Lower leg skin (tissue), 4 donors: ENCODE data around the gene PTGIS. TPM values are rescaled to one million over a fixed set of nuclear protein-coding genes. Genes with fewer than 3 reads are reported as not detected.

Experiments
- DNase-seq, 2 donors: peaks; one replicate each; pipeline ENCODE4 v3.0.0-alpha.2; 2019; ENCODE audit warnings: low spot score in 2 of 2
- H3K4me3 ChIP-seq: fragments of 200-600 bp; sonication (generic); 2 replicates; pipeline ENCODE4 v1.5.1; 2017; ENCODE audit warnings: mild to moderate bottlenecking, low read depth; ENCODE audit not compliant: poor library complexity, severe bottlenecking
- POLR2A ChIP-seq, 2 donors: fragments of 450-650 bp; IDR thresholded peaks; one replicate each; pipeline ENCODE4 v1.6.1; 2016 to 2017; ENCODE audit warnings: antibody characterized with exemption in 2 of 2, mild to moderate bottlenecking in 1 of 2, moderate library complexity in 1 of 2
- WGBS, 2 donors: methylation state at CpG; one replicate each; pipeline ENCODE4 v1.1.5; 2018; 5-methylcytosine and 5-hydroxymethylcytosine counted together
- intact Hi-C: fragments of 100-400 bp; cut with DNase I; formaldehyde crosslinking; loops from one replicate; pipeline ENCODE4 v1.15.0; 2023; ENCODE audit warnings: low total_unique reads
- total RNA-seq, 4 donors: library from RNA; depleted of rRNA; stranded (reverse); fragments of >200 nt; gene quantifications; one replicate each; pipeline ENCODE4 v1.1.0, GENCODE V29; 2016
- TF ChIP-seq, protein P1 (sequence below), 3 donors: fragments of 450-650 bp; IDR thresholded peaks; one replicate each; pipeline ENCODE4 v1.5.1; 2016; ENCODE audit warnings: antibody characterized with exemption in 3 of 3, mild to moderate bottlenecking in 3 of 3, moderate library complexity in 2 of 3

Gene PTGIS
- total RNA-seq, 4 donors from 2014 or later, result 2.3 to 13.3 (median 9.1) TPM

DNA sequence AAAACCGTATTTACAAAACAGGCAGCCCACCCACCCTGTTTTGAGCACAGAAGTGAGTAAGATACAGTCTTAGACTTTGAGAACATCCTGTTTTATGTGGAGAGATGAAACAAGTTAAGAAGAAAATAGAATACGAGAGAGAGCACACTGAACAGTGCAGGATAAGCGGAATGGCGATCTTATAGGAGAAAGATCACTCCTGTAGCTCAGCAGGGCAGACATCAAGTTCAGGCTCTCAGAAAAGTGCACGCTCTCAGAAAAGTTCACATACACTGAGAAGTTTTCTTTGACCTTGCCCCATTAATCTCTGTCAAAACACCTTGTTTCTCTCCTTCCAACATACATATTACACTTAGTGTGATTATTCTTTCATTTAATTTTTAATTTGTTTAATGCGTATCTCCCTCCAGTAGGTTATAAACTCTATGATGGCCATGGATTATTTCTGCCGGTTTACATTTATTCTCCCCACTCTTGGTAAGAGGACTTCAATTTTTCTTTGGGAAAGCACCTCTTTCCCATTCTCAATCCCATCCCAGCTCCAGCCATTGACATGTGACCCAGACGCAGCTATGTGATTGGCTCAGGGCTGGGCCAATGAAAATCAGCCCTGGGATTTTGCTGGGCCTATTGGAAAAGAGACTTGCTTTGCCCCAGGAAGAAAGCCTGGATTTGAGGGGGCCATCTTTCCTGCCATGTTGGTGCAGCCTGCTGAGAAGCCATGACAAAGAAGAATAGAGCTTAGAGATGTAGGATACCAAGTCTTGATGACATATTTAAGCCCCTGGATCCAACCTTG, 101.6 kb downstream of the PTGIS start:
- no peak for DNase-seq
- 91 to 93% methylated on average over 8 of the region's 8 CpGs for whole genome bisulfite sequencing, 2 donors
- TF ChIP-seq, protein P1, sequence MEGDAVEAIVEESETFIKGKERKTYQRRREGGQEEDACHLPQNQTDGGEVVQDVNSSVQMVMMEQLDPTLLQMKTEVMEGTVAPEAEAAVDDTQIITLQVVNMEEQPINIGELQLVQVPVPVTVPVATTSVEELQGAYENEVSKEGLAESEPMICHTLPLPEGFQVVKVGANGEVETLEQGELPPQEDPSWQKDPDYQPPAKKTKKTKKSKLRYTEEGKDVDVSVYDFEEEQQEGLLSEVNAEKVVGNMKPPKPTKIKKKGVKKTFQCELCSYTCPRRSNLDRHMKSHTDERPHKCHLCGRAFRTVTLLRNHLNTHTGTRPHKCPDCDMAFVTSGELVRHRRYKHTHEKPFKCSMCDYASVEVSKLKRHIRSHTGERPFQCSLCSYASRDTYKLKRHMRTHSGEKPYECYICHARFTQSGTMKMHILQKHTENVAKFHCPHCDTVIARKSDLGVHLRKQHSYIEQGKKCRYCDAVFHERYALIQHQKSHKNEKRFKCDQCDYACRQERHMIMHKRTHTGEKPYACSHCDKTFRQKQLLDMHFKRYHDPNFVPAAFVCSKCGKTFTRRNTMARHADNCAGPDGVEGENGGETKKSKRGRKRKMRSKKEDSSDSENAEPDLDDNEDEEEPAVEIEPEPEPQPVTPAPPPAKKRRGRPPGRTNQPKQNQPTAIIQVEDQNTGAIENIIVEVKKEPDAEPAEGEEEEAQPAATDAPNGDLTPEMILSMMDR (IDR thresholded peaks at IDR 0.05), result no peak
- TF ChIP-seq POLR2A (IDR thresholded peaks at IDR 0.05), result no peak
- no peak overlapping the region for H3K4me3 ChIP-seq
- intact Hi-C loops, result no loop called here

DNA sequence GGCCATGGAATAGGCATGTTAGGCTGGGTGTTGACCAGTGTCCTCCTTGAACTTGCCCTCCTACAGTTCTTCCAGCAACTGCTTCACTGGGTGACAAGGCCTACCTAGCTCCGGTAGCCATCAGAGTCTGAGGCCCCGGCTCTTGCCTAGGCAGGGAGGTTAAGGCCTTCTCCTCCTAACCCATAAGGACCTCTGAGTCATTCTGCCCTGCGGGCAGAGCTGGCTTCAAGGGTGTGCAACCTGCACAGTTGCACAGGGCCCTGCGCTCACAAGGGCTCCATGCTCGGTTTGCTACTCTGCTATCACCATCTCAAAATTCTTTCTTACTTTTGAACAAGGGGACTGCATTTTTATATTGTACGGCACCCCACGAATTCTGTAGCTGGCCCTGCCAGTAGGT, 103.4 kb downstream of the PTGIS start:
- DNase-seq, result no peak
- TF ChIP-seq POLR2A (IDR thresholded peaks at IDR 0.05), result no peak
- TF ChIP-seq, protein P1 (IDR thresholded peaks at IDR 0.05), result no peak
- intact Hi-C loops, result no loop called here
- WGBS, 2 donors, result 86 to 93% methylated on average over 7 of the region's 7 CpGs
- H3K4me3 ChIP-seq, result no peak overlapping the region

DNA sequence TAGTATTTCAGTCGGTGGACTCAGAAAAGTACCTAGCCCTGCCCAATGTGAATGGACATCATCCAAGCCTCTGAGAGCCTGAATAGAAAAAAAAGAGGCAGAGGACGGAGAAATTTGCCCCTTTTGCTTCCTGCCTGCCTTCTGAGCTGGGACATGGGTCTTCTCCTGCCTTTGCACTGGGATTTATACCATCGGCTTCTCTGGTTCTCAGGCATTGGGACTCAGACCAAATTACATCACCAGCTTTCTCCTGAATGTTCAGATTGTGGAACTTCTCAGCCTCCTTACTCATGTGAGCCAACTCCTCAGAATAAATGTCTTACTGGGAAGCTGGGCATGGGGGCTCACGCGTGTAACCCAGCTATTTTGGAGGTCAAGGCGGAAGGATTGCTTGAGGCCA, 105.3 kb downstream of the PTGIS start:
- no peak overlapping the region for H3K4me3 ChIP-seq
- 73 to 78% methylated on average over 6 of the region's 6 CpGs for WGBS, 2 donors
- no peak for DNase-seq
- no peak for TF ChIP-seq POLR2A (IDR thresholded peaks at IDR 0.05)
- TF ChIP-seq, protein P1 (IDR thresholded peaks at IDR 0.05), result no peak
- intact Hi-C loops, result no loop called here

DNA sequence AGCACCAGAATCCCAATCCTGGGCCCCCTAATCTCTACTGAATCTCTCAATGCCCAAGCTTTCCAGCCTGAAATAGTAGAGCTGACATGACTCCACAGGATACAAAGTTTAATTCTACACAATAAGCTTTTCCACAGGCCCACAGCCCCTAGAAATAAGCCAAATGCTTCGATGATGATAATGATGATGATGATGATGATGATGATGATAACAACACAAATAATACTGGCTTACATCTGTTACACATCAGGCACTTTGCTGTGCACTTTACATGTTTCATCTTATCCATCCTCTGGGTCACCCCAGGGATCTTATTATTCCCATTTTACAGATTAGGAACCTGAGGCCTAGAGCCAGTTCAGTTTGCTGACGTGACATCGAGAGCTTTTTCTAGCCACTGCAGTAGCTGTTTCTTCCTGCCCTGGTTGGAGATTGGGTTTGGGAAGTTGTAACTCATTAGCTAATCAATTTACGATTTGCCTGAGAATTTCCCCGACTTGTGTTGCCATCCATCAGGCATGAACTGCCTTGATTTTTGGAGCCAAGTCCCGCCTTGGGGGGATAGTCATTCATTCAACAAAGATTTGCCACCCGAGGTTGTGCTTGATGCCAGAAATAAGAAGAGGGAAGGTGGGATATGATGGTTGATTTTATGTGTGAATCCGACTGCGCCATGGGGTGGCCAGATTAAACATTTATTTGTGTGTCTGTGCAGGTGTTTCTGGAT, 105.9 kb downstream of the PTGIS start:
- 67 to 85% methylated on average over 9 of the region's 9 CpGs for WGBS, 2 donors
- intact Hi-C loops, result no loop called here

DNA sequence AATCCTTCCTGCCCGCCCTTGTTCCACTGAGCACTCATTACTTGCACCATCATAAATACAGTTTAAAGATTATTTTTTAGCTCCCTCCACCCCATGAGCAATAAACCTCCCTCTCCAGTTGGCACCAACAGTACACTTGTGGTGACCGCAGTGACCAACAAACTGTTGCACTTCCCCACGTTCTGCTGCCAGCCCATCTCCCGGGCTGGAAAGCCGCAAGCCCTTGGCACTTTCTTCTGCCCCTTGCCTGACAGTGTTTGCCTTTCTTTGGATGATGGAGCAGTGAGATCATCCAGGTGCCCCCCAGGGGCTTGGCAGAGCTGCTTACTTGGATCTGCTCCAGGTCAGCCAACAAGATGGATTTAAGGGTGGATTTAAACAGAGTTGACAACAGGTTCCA, 107.0 kb downstream of the PTGIS start:
- DNase-seq, result no peak
- no peak for TF ChIP-seq POLR2A (IDR thresholded peaks at IDR 0.05)
- TF ChIP-seq, protein P1 (IDR thresholded peaks at IDR 0.05), result no peak
- intact Hi-C loops, result no loop called here
- no peak overlapping the region for H3K4me3 ChIP-seq
- WGBS, 2 donors, result 43 to 46% methylated on average over 5 of the region's 5 CpGs

More for the DNA sequence above, 105.9 kb downstream of the PTGIS start:
- DNase-seq, result no peak
- no peak for TF ChIP-seq POLR2A (IDR thresholded peaks at IDR 0.05)
- TF ChIP-seq, protein P1 (IDR thresholded peaks at IDR 0.05), result no peak
- no peak overlapping the region for H3K4me3 ChIP-seq
